CD4-positive, alpha-beta T cell (primary cell): ENCODE measurements around the gene ACOT12. TPM values are rescaled to one million over a fixed set of nuclear protein-coding genes. Genes with fewer than 3 reads are reported as not detected.

Source experiments
- ATAC-seq: fragments of 200-7000 bp; cut with Tn5 transposase; one replicate; pipeline ENCODE4 v1.10.0; 2022; ENCODE audit warnings: mild to moderate bottlenecking; ENCODE audit not compliant: poor library complexity
- CTCF ChIA-PET: fragments of 350-600 bp; sonication (Branson Sonifier 250); formaldehyde crosslinking; loops from one replicate; lab custom pipeline; 2021; ENCODE audit warnings: antibody characterized with exemption, inconsistent platforms; lab: Charles Lee
- POLR2A ChIA-PET: fragments of 350-600 bp; sonication (Branson Sonifier 250); formaldehyde crosslinking; loops from one replicate; lab custom pipeline; 2021; ENCODE audit warnings: antibody characterized with exemption, inconsistent platforms; lab: Charles Lee
- DNase-seq, 14 experiments: peaks; one replicate each; pipeline ENCODE4 v3.0.0-alpha.2; 2013 to 2020; ENCODE audit warnings: mixed read lengths in 2 of 14
- H3K27ac ChIP-seq, 2 donors: one replicate each; pipeline versions ENCODE4 v1.5.1 to v1.7.0; 2013; ENCODE audit warnings: low read length in 2 of 2, low read depth in 1 of 2, mild to moderate bottlenecking in 1 of 2
- H3K27me3 ChIP-seq, 2 experiments: 1 replicate in 1 of 2; 2 replicates in 1 of 2; pipeline versions ENCODE4 v1.6.1 to v1.7.0; 2013; ENCODE audit warnings: low read length in 2 of 2, control low read depth in 1 of 2, mild to moderate bottlenecking in 1 of 2, moderate library complexity in 1 of 2; ENCODE audit not compliant: insufficient read depth in 2 of 2, control insufficient read depth in 1 of 2
- H3K36me3 ChIP-seq: one replicate; pipeline ENCODE4 v1.6.1; 2013; ENCODE audit warnings: low read length, control low read depth; ENCODE audit not compliant: insufficient read depth
- H3K4me1 ChIP-seq: one replicate; pipeline ENCODE4 v1.6.1; 2013; ENCODE audit warnings: low read length, control low read depth; ENCODE audit not compliant: insufficient read depth
- H3K4me3 ChIP-seq: one replicate; pipeline ENCODE4 v1.5.1; 2013; ENCODE audit warnings: mild to moderate bottlenecking, low read length, moderate library complexity
- H3K9me3 ChIP-seq, 2 experiments: 1 replicate in 1 of 2; 2 replicates in 1 of 2; pipeline versions ENCODE4 v1.6.1 to v1.7.0; 2013; ENCODE audit warnings: low read length in 2 of 2, mild to moderate bottlenecking in 2 of 2, control low read depth in 1 of 2, moderate library complexity in 1 of 2; ENCODE audit not compliant: control insufficient read depth in 1 of 2, insufficient read depth in 1 of 2
- H3K27ac Mint-ChIP-seq: one replicate; pipeline ENCODE4 v1.8.0; 2020; ENCODE audit warnings: mixed read lengths
- H3K27me3 Mint-ChIP-seq: one replicate; pipeline ENCODE4 v1.8.0; 2021; ENCODE audit warnings: mixed read lengths
- H3K36me3 Mint-ChIP-seq: one replicate; pipeline ENCODE4 v1.8.0; 2021; ENCODE audit warnings: low read depth, mixed read lengths
- H3K4me1 Mint-ChIP-seq: one replicate; pipeline ENCODE4 v1.8.0; 2021; ENCODE audit warnings: low read depth, mixed read lengths
- H3K4me3 Mint-ChIP-seq: one replicate; pipeline ENCODE4 v1.8.0; 2020; ENCODE audit warnings: mild to moderate bottlenecking, mixed read lengths
- H3K9me3 Mint-ChIP-seq: one replicate; pipeline ENCODE4 v1.8.0; 2020; ENCODE audit warnings: mixed read lengths
- intact Hi-C, 2 experiments: fragments of 100-400 bp; cut with DNase I in 1 of 2; cut with micrococcal nuclease in 1 of 2; formaldehyde crosslinking; loops; one replicate each; pipeline versions ENCODE4 v1.15.1 to v1.9.0; 2023 to 2025; cut with DNase I, micrococcal nuclease
- total RNA-seq, 174 experiments: library from RNA in 2 of 174; stranded (reverse) in 2 of 174; gene quantifications; one replicate each; pipeline ENCODE4 v1.2.3 and lab custom pipeline; 2021 to 2026
- TF ChIP-seq, protein P1 (sequence below): fragments of 200-600 bp; IDR thresholded peaks from one replicate; pipeline ENCODE4 v1.8.0; 2022; ENCODE audit warnings: antibody characterized with exemption, mild to moderate bottlenecking

ACOT12 gene
- total RNA-seq, 2 experiments from 2014 or later = 0.39 to 0.44 TPM

- H3K27me3 Mint-ChIP-seq = peaks cover 15% of the 10 kb centered on the region
- H3K36me3 ChIP-seq = no peaks in the 10 kb centered on the region
Measured at GRCh38 chr5:81383867-81384266, 10.1 kb downstream of the ACOT12 start.

DNA sequence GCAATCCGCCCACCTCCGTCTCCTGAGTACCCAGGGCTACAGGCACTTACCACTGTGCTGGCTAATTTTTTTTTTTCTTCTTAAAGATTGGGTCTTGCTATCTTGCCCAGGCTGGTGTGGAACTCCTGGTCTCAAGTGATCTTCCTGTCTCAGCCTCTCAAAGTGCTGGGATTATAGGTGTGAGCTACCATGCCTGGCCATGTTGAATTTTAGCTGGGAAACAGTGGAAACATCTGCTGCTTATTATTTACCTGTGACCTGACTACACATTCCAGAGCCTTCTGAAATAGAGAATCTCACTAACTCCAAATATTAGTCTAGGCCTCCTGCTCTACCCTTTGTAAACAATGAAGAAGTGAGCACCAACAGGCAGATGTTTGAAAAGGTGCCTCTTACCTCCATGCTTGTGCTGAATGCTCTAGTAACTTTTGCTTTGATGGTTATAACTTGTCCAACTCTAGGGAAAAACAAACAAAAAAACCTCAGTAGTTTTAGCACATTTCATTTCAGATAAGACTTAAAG lies 22.5 kb downstream of the ACOT12 start:
- no peak for DNase-seq
- no peaks in the 10 kb centered on the region for H3K36me3 ChIP-seq
- H3K27ac Mint-ChIP-seq = no peak overlapping the region
- H3K9me3 Mint-ChIP-seq = no peaks in the 10 kb centered on the region
- intact Hi-C loops = no loop called here
- ChIA-PET POLR2A (no interaction called here), CTCF (no interaction called here)
- H3K4me1 Mint-ChIP-seq = no peaks in the 10 kb centered on the region
- no peaks in the 10 kb centered on the region for H3K4me1 ChIP-seq
- no peak overlapping the region for H3K4me3 ChIP-seq
- H3K36me3 Mint-ChIP-seq = no peaks in the 10 kb centered on the region
- TF ChIP-seq, protein P1, sequence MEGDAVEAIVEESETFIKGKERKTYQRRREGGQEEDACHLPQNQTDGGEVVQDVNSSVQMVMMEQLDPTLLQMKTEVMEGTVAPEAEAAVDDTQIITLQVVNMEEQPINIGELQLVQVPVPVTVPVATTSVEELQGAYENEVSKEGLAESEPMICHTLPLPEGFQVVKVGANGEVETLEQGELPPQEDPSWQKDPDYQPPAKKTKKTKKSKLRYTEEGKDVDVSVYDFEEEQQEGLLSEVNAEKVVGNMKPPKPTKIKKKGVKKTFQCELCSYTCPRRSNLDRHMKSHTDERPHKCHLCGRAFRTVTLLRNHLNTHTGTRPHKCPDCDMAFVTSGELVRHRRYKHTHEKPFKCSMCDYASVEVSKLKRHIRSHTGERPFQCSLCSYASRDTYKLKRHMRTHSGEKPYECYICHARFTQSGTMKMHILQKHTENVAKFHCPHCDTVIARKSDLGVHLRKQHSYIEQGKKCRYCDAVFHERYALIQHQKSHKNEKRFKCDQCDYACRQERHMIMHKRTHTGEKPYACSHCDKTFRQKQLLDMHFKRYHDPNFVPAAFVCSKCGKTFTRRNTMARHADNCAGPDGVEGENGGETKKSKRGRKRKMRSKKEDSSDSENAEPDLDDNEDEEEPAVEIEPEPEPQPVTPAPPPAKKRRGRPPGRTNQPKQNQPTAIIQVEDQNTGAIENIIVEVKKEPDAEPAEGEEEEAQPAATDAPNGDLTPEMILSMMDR = no peak
- no peak overlapping the region for H3K27ac ChIP-seq
- H3K4me3 Mint-ChIP-seq = no peak overlapping the region
- no peaks in the 10 kb centered on the region for H3K9me3 ChIP-seq
- ATAC-seq = no peak
- peaks cover 9% of the 10 kb centered on the region for H3K27me3 Mint-ChIP-seq
- H3K27me3 ChIP-seq = no peaks in the 10 kb centered on the region

More at GRCh38 chr5:81383867-81384266, 10.1 kb downstream of the ACOT12 start:
- Histone ChIP-seq H3K27me3 (peaks cover under 1 to 1% of the 10 kb centered on the region in 2 experiments), H3K4me3 (no peak overlapping the region), H3K27ac (no peak overlapping the region), H3K9me3 (no peaks in the 10 kb centered on the region), H3K4me1 (no peaks in the 10 kb centered on the region)
- Mint-ChIP-seq H3K4me3 (no peak overlapping the region), H3K27ac (no peak overlapping the region), H3K9me3 (no peaks in the 10 kb centered on the region), H3K36me3 (no peaks in the 10 kb centered on the region), H3K4me1 (no peaks in the 10 kb centered on the region)
- intact Hi-C loops = no loop called here
- DNase-seq (no peak), ATAC-seq (no peak)
- TF ChIP-seq, protein P1 = no peak
- ChIA-PET CTCF (no interaction called here), POLR2A (no interaction called here)

- no peaks in the 10 kb centered on the region for H3K9me3 Mint-ChIP-seq
Measured at GRCh38 chr5:81370912-81371311, 23.0 kb downstream of the ACOT12 start.

More at GRCh38 chr5:81370912-81371311, 23.0 kb downstream of the ACOT12 start:
- ChIA-PET CTCF (no interaction called here), POLR2A (interaction anchor here (0.7 kb wide), 1 partner anchor 596 kb away, joined by 3 read pairs; no protein-coding TSS in a partner anchor)
- Mint-ChIP-seq H3K4me1 (no peaks in the 10 kb centered on the region), H3K27ac (no peak overlapping the region), H3K36me3 (no peaks in the 10 kb centered on the region), H3K4me3 (no peak overlapping the region), H3K27me3 (peaks cover 7% of the 10 kb centered on the region)
- Histone ChIP-seq H3K27ac (no peak overlapping the region), H3K36me3 (no peaks in the 10 kb centered on the region), H3K4me1 (no peaks in the 10 kb centered on the region), H3K4me3 (no peak overlapping the region), H3K27me3 (no peaks in the 10 kb centered on the region), H3K9me3 (no peaks in the 10 kb centered on the region)
- TF ChIP-seq, protein P1 = no peak
- DNase-seq (no peak), ATAC-seq (no peak)
- intact Hi-C loops = no loop called here
